ENCODE measurements around the gene CUEDC1.

GRCh38 chr17:57830880-57831279, 124.3 kb downstream of the CUEDC1 start:
- TF ChIP-seq POLR2A (IDR thresholded peaks at IDR 0.05) (no peak), CTCF (IDR thresholded peaks at IDR 0.05) (no peak)

Data from heart left ventricle (tissue), 13 donors.